IMR-90 (cell line): Measurements from ENCODE around the gene VMAC. TPM values are rescaled to one million over a fixed set of nuclear protein-coding genes. Genes with fewer than 3 reads are reported as not detected.

Experiments
- ATAC-seq: fragments of 200-7000 bp; cut with Tn5 transposase; 2 replicates; pipeline ENCODE4 v1.9.1; 2020; ENCODE audit warnings: low read depth, mild to moderate bottlenecking, moderate library complexity
- BruUV-seq: library from RNA; stranded (reverse); fragments of 400-500 nt; replicated peaks from 2 replicates; lab custom pipeline; 2021; lab: Mats Ljungman, UMichigan
- CTCF ChIA-PET: fragments of 300-600 bp; formaldehyde crosslinking; extraction: SDS; loops from one replicate; lab custom pipeline; 2021; ENCODE audit warnings: antibody characterized with exemption; lab: Yijun Ruan, JAX
- POLR2A ChIA-PET: fragments of 300-600 bp; sonication (Branson Sonifier 250); formaldehyde crosslinking; loops from one replicate; lab custom pipeline; 2022; ENCODE audit warnings: antibody characterized with exemption; ENCODE audit not compliant: unreplicated experiment; lab: Charles Lee
- DNase-seq: peaks from one replicate; pipeline ENCODE4 v3.0.0; 2013
- H2AFZ ChIP-seq: replicated peaks from 2 replicates; pipeline ENCODE3; 2013; ENCODE audit warnings: low read length, mild to moderate bottlenecking; ENCODE audit not compliant: poor library complexity
- H2AK5ac ChIP-seq: 2 replicates; pipeline ENCODE4 v1.6.1; 2013; ENCODE audit warnings: low read depth, low read length, inconsistent platforms
- H2AK9ac ChIP-seq: replicated peaks from 2 replicates; pipeline ENCODE3; 2013; ENCODE audit warnings: mild to moderate bottlenecking, low read depth, low read length, moderate library complexity; ENCODE audit not compliant: poor library complexity
- H2BK120ac ChIP-seq: 2 replicates; pipeline ENCODE4 v1.6.1; 2013; ENCODE audit warnings: low read depth, low read length, inconsistent platforms
- H2BK15ac ChIP-seq: 3 replicates; pipeline ENCODE4 v1.6.1; 2013; ENCODE audit warnings: low read depth, low read length, inconsistent platforms
- H2BK20ac ChIP-seq: 2 replicates; pipeline ENCODE4 v1.6.1; 2013; ENCODE audit warnings: low read depth, mild to moderate bottlenecking, inconsistent platforms, low read length, moderate library complexity
- H2BK5ac ChIP-seq: 2 replicates; pipeline ENCODE4 v1.6.1; 2013; ENCODE audit warnings: mild to moderate bottlenecking, low read depth, low read length, inconsistent platforms; ENCODE audit not compliant: poor library complexity, severe bottlenecking
- H3K14ac ChIP-seq: replicated peaks from 2 replicates; pipeline ENCODE4 v1.6.1; 2013; ENCODE audit warnings: low read depth, low read length, inconsistent platforms
- H3K18ac ChIP-seq: 2 replicates; pipeline ENCODE4 v1.6.1; 2013; ENCODE audit warnings: low read depth, low read length, control low read depth
- H3K23ac ChIP-seq: 2 replicates; pipeline ENCODE4 v1.6.1; 2013; ENCODE audit warnings: low read depth, low read length, inconsistent platforms
- H3K27ac ChIP-seq: 2 replicates; pipeline ENCODE4 v1.5.1; 2013; ENCODE audit warnings: mild to moderate bottlenecking, control low read depth, low read length; ENCODE audit not compliant: insufficient read depth
- H3K27me3 ChIP-seq: 2 replicates; pipeline ENCODE4 v1.6.1; 2013; ENCODE audit warnings: low read length; ENCODE audit not compliant: control insufficient read depth, insufficient read depth
- H3K36me3 ChIP-seq: 2 replicates; pipeline ENCODE4 v1.6.1; 2013; ENCODE audit warnings: low read length, mixed read lengths; ENCODE audit not compliant: control insufficient read depth, insufficient read depth
- H3K4ac ChIP-seq: 2 replicates; pipeline ENCODE4 v1.6.1; 2013; ENCODE audit warnings: low read depth, low read length, inconsistent platforms
- H3K4me1 ChIP-seq: 2 replicates; pipeline ENCODE4 v1.6.1; 2013; ENCODE audit warnings: low read length, mixed read lengths; ENCODE audit not compliant: control insufficient read depth, insufficient read depth
- H3K4me2 ChIP-seq: 2 replicates; pipeline ENCODE4 v1.6.1; 2013; ENCODE audit warnings: low read depth, mild to moderate bottlenecking, control low read depth, low read length, moderate library complexity
- H3K4me3 ChIP-seq: 2 replicates; pipeline ENCODE4 v1.5.1; 2013; ENCODE audit warnings: low read depth, mild to moderate bottlenecking, control low read depth, low read length, moderate library complexity; ENCODE audit not compliant: insufficient read depth
- H3K56ac ChIP-seq: 2 replicates; pipeline ENCODE4 v1.6.1; 2013; ENCODE audit warnings: low read length, inconsistent platforms; ENCODE audit not compliant: insufficient read depth; ENCODE audit errors: extremely low read depth
- H3K79me1 ChIP-seq, 2 experiments: 2 replicates each; pipeline ENCODE4 v1.6.1; 2013; ENCODE audit warnings: low read length in 2 of 2, inconsistent platforms in 1 of 2, low read depth in 1 of 2
- H3K9ac ChIP-seq: 2 replicates; pipeline ENCODE4 v1.6.1; 2013; ENCODE audit warnings: low read depth, low read length, control low read depth
- H3K9me1 ChIP-seq: 2 replicates; pipeline ENCODE4 v1.6.1; 2013; ENCODE audit warnings: low read length, inconsistent platforms; ENCODE audit not compliant: insufficient read depth
- H3K9me3 ChIP-seq: 2 replicates; pipeline ENCODE4 v1.6.1; 2013; ENCODE audit warnings: low read length; ENCODE audit not compliant: control insufficient read depth, insufficient read depth
- H4K20me1 ChIP-seq: 2 replicates; pipeline ENCODE4 v1.6.1; 2013; ENCODE audit warnings: low read length, inconsistent platforms; ENCODE audit not compliant: insufficient read depth
- H4K5ac ChIP-seq: 2 replicates; pipeline ENCODE4 v1.6.1; 2013; ENCODE audit warnings: mild to moderate bottlenecking, low read depth, low read length, control low read depth
- H4K8ac ChIP-seq, 2 experiments: 2 replicates each; pipeline ENCODE4 v1.6.1; 2013; ENCODE audit warnings: low read depth in 2 of 2, low read length in 2 of 2, control low read depth in 1 of 2, inconsistent platforms in 1 of 2
- H4K91ac ChIP-seq: 2 replicates; pipeline ENCODE4 v1.6.1; 2013; ENCODE audit warnings: low read depth, low read length, inconsistent platforms; ENCODE audit not compliant: insufficient read depth
- BHLHE40 ChIP-seq: fragments of 150-350 bp; IDR thresholded peaks from 2 replicates; pipeline ENCODE4 v1.6.1; 2016; ENCODE audit warnings: mild to moderate bottlenecking, low read depth, low read length
- CEBPB ChIP-seq: IDR thresholded peaks from 2 replicates; pipeline ENCODE4 v1.6.1; 2012; ENCODE audit warnings: low read depth, low read length, improper control_type of control experiment
- CHD1 ChIP-seq: IDR thresholded peaks from 2 replicates; pipeline ENCODE4 v1.6.1; 2012; ENCODE audit warnings: low read depth, low read length, improper control_type of control experiment
- FOS ChIP-seq: fragments of 150-350 bp; IDR thresholded peaks from 2 replicates; pipeline ENCODE4 v1.6.1; 2016; ENCODE audit warnings: low read depth, low read length
- MAFK ChIP-seq: IDR thresholded peaks from 2 replicates; pipeline ENCODE4 v1.6.1; 2012; ENCODE audit warnings: low read depth, low read length, improper control_type of control experiment
- MAZ ChIP-seq: IDR thresholded peaks from 2 replicates; pipeline ENCODE4 v1.6.1; 2012; ENCODE audit warnings: low read depth, mild to moderate bottlenecking, low read length, improper control_type of control experiment, moderate library complexity, borderline replicate concordance
- MXI1 ChIP-seq: IDR thresholded peaks from 2 replicates; pipeline ENCODE4 v1.6.1; 2012; ENCODE audit warnings: low read depth, mild to moderate bottlenecking, low read length, moderate library complexity, borderline replicate concordance
- NFE2L2 ChIP-seq: fragments of 150-350 bp; IDR thresholded peaks from 2 replicates; pipeline ENCODE4 v1.6.1; 2016; ENCODE audit warnings: low read depth, mild to moderate bottlenecking, low read length
- POLR2A ChIP-seq: IDR thresholded peaks from 2 replicates; pipeline ENCODE4 v1.6.1; 2012; ENCODE audit warnings: mild to moderate bottlenecking, low read depth, low read length
- RAD21 ChIP-seq: IDR thresholded peaks from 2 replicates; pipeline ENCODE4 v1.6.1; 2012; ENCODE audit warnings: low read length, improper control_type of control experiment
- RCOR1 ChIP-seq: IDR thresholded peaks from 2 replicates; pipeline ENCODE4 v1.6.1; 2012; ENCODE audit warnings: mild to moderate bottlenecking, low read length, improper control_type of control experiment; ENCODE audit not compliant: insufficient replicate concordance
- RFX5 ChIP-seq: IDR thresholded peaks from 2 replicates; pipeline ENCODE4 v1.8.0; 2012; ENCODE audit warnings: low read depth, mild to moderate bottlenecking, low read length, moderate library complexity
- SMC3 ChIP-seq: fragments of 150-350 bp; IDR thresholded peaks from 2 replicates; pipeline ENCODE4 v1.6.1; 2016; ENCODE audit warnings: low read depth, mild to moderate bottlenecking, antibody characterized with exemption, low read length, moderate library complexity
- WGBS, 2 experiments: methylation state at CpG; one replicate each; pipeline versions ENCODE4 v1.1.5 to v1.1.7; 2013; ENCODE audit warnings: missing lambda C conversion rate in 2 of 2; ENCODE audit not compliant: insufficient read length in 1 of 2; ENCODE audit errors: extremely low coverage in 2 of 2; 5-methylcytosine and 5-hydroxymethylcytosine counted together
- dilution Hi-C: fragments of 300-500 bp; cut with HindIII; formaldehyde crosslinking; loops from one replicate; pipeline ENCODE4 v1.14.3; 2018; ENCODE audit warnings: low sequenced_read_pairs; ENCODE audit not compliant: unreplicated experiment
- in situ Hi-C: fragments of 300-500 bp; cut with MboI; formaldehyde crosslinking; loops from 3 replicates; pipeline ENCODE4 v1.14.3; 2019; ENCODE audit warnings: low sequenced_read_pairs, inconsistent platforms, mixed read lengths
- intact Hi-C: fragments of 100-400 bp; cut with micrococcal nuclease; formaldehyde crosslinking; loops from 2 replicates; pipeline ENCODE4 v1.10.0; 2022
- polyA plus RNA-seq, 3 experiments: library from polyadenylated mRNA; depleted of rRNA; stranded (reverse); fragments of >200 nt; gene quantifications; 2 replicates each; pipeline ENCODE4 v1.2.3, GENCODE V29; 2012; ENCODE audit warnings: low replicate concordance in 1 of 3
- total RNA-seq: library from RNA; depleted of rRNA; stranded (reverse); fragments of >200 nt; gene quantifications from 2 replicates; pipeline ENCODE4 v1.2.3, GENCODE V29; 2012
- TF ChIP-seq, protein P1 (sequence below): fragments of 150-350 bp; IDR thresholded peaks from 2 replicates; pipeline ENCODE4 v1.6.1; 2016; ENCODE audit warnings: low read depth, mild to moderate bottlenecking, low read length, moderate library complexity, borderline replicate concordance
- TF ChIP-seq, protein P2 (sequence below): conservative IDR thresholded peaks from 2 replicates; pipeline ENCODE4 v1.5.1; 2012; ENCODE audit warnings: mild to moderate bottlenecking, low read depth, low read length, improper control_type of control experiment
- TF ChIP-seq, protein P3 (sequence below): fragments of 150-350 bp; IDR thresholded peaks from 2 replicates; pipeline ENCODE4 v1.6.1; 2017; ENCODE audit warnings: mild to moderate bottlenecking, antibody characterized with exemption, low read length, low read depth

Gene VMAC
- total and polyA plus RNA-seq, 2 of the 4 experiments (the other 2 are of a cell fraction), result 1.4 to 3.1 TPM

DNA sequence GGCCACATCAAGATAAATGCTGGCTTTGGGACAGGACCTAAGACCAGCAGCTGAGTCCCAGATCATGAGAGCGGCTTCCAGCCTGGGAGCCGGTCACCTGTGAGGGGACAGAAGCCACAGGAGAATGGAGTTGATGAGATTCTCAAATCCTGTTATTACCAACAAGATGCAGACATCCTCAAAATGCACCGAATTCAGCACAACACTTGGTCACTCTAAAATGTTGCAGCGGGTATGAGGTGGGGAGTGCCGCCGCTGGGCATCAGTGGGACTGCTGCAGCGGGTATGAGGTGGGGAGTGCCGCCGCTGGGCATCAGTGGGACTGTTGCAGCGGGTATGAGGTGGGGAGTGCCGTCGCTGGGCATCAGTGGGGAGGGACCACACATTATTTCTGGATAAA lies 52.1 kb downstream of the VMAC start:
- Histone ChIP-seq H3K4ac (no peak overlapping the region), H4K91ac (no peak overlapping the region), H3K18ac (no peak overlapping the region), H2BK15ac (no peak overlapping the region), H3K79me1 (peaks cover 37 to 99% of the 10 kb centered on the region in 2 experiments; a peak in 3 of 4 replicates), H4K20me1 (peaks cover 89% of the 10 kb centered on the region), H4K5ac (no peak overlapping the region), H2AK9ac (no peak overlapping the region), H3K9me1 (peaks cover 58% of the 10 kb centered on the region), H3K36me3 (no peaks in the 10 kb centered on the region; the same call in 1 of the 2 replicates), H3K56ac (no peak overlapping the region), H2BK20ac (no peak overlapping the region), H3K14ac (0 out of 2 replicates have a peak overlapping the region, but pooled peaks have one; percentile 66), H3K23ac (peak overlapping the region; percentile 35; the same call in 1 of the 2 replicates), H3K4me2 (no peak overlapping the region), H2BK5ac (no peak overlapping the region), H2BK120ac (no peak overlapping the region), H3K27me3 (no peaks in the 10 kb centered on the region), H3K27ac (no peak overlapping the region), H4K8ac (no peak overlapping the region; a peak in 1 of 4 replicates), H3K4me1 (peaks cover 57% of the 10 kb centered on the region), H3K4me3 (no peak overlapping the region), H2AK5ac (no peak overlapping the region; the same call in 1 of the 2 replicates), H2AFZ (no peak overlapping the region), H3K9ac (no peak overlapping the region), H3K9me3 (no peaks in the 10 kb centered on the region)
- dilution Hi-C loops, result no loop called here
- ChIA-PET CTCF (interaction anchor here (1.5 kb wide), 1 partner anchor 152 kb away, joined by 5 read pairs; no protein-coding TSS in a partner anchor), POLR2A (no interaction called here)
- BruUV-seq, result no TSS peak
- DNase-seq (no peak), ATAC-seq (no peak)
- intact Hi-C loops, result no loop called here
- TF ChIP-seq RFX5 (no peak), BHLHE40 (no peak), RCOR1 (no peak), NFE2L2 (no peak), MAZ (no peak), SMC3 (no peak), CHD1 (no peak), MAFK (no peak), CEBPB (no peak), FOS (no peak), POLR2A (no peak), RAD21 (no peak), MXI1 (no peak)
- TF ChIP-seq, protein P1, sequence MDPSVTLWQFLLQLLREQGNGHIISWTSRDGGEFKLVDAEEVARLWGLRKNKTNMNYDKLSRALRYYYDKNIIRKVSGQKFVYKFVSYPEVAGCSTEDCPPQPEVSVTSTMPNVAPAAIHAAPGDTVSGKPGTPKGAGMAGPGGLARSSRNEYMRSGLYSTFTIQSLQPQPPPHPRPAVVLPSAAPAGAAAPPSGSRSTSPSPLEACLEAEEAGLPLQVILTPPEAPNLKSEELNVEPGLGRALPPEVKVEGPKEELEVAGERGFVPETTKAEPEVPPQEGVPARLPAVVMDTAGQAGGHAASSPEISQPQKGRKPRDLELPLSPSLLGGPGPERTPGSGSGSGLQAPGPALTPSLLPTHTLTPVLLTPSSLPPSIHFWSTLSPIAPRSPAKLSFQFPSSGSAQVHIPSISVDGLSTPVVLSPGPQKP, result no peak
- TF ChIP-seq, protein P2, sequence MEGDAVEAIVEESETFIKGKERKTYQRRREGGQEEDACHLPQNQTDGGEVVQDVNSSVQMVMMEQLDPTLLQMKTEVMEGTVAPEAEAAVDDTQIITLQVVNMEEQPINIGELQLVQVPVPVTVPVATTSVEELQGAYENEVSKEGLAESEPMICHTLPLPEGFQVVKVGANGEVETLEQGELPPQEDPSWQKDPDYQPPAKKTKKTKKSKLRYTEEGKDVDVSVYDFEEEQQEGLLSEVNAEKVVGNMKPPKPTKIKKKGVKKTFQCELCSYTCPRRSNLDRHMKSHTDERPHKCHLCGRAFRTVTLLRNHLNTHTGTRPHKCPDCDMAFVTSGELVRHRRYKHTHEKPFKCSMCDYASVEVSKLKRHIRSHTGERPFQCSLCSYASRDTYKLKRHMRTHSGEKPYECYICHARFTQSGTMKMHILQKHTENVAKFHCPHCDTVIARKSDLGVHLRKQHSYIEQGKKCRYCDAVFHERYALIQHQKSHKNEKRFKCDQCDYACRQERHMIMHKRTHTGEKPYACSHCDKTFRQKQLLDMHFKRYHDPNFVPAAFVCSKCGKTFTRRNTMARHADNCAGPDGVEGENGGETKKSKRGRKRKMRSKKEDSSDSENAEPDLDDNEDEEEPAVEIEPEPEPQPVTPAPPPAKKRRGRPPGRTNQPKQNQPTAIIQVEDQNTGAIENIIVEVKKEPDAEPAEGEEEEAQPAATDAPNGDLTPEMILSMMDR, result no peak
- TF ChIP-seq, protein P3, sequence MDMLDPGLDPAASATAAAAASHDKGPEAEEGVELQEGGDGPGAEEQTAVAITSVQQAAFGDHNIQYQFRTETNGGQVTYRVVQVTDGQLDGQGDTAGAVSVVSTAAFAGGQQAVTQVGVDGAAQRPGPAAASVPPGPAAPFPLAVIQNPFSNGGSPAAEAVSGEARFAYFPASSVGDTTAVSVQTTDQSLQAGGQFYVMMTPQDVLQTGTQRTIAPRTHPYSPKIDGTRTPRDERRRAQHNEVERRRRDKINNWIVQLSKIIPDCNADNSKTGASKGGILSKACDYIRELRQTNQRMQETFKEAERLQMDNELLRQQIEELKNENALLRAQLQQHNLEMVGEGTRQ, result no peak
- in situ Hi-C loops, result no loop called here
- WGBS, 2 experiments, result 100% methylated on average over 1 of the region's 12 CpGs; no CpG with 5 or more reads in 1 of the 2 experiments
